ENCODE measurements around the gene RTF2.

RTF2 gene

DNA sequence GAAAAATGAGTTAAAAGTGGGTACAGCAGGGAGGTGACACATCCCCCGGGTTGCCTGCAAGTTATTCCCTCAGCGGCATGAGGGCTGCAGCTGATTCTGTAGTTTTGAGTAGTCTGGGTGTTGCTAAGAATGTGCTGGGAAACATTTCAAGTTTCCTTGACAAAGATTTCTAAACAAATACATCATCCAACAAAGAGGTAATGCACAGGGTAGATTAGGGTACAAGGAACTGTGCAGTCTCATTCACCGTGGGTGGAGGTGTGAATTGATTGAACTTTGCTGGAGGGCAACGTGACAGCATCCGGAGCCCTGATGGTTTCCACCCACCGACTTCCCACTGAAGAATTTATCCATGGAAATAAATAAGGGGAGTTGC is 34.6 kb upstream of the RTF2 start:
- no peaks in the 10 kb centered on the region for H3K9me3 ChIP-seq (replicated peaks; ENCODE audit: insufficient read depth, low read length)

DNA sequence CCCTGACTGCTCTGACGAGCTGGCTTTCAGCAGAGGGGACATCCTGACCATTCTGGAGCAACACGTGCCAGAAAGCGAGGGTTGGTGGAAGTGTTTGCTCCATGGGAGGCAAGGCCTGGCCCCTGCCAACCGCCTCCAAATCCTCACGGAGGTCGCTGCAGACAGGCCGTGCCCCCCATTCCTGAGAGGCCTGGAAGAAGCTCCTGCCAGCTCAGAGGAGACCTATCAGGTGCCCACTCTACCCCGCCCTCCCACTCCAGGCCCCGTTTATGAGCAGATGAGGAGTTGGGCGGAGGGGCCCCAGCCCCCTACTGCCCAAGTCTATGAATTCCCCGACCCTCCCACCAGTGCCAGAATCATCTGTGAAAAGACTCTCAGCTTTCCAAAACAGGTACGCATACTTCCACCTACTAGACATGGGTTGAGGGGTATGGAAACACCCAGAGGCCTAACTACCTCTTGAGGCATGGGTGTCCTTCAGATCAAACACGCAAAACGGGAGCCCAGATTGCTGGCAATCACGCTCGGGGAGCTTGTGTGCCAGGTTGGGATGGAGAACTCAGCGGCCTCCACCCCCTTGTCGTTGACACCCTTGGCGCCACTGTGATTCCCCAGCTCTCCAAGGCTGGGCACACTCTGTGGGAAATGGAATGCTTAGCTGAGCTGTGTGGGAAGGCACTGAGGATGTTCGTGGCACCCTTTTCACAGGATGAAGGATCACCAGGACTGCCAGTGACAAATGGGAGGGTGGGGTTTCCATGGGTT is 31.0 kb upstream of the RTF2 start:
- Histone ChIP-seq H3F3A (ENCODE audit: insufficient read depth, low read length) (no peaks in the 10 kb centered on the region), H3K4me1 (ENCODE audit: low read length) (peaks cover 4% of the 10 kb centered on the region; the same call in 1 of the 2 replicates), H3K4me2 (ENCODE audit: low read depth, low read length) (no peak overlapping the region), H3K4me3 (ENCODE audit: low read length) (no peak overlapping the region), H3K9me2 (replicated peaks; ENCODE audit: insufficient read depth, low read length) (no peaks in the 10 kb centered on the region), H3K27me3 (replicated peaks; ENCODE audit: insufficient read depth, low read length) (no peaks in the 10 kb centered on the region), H2AFZ (ENCODE audit: low read length) (no peak overlapping the region), H3K9ac (ENCODE audit: low read length) (no peak overlapping the region), H3K79me2 (ENCODE audit: low read length) (no peaks in the 10 kb centered on the region), H3K36me3 (replicated peaks; ENCODE audit: insufficient read depth, low read length) (no peaks in the 10 kb centered on the region), H4K20me1 (ENCODE audit: insufficient read depth, low read length) (no peaks in the 10 kb centered on the region), H3K27ac (ENCODE audit: low read length) (no peak overlapping the region), H3K9me3 (replicated peaks; ENCODE audit: insufficient read depth, low read length) (no peaks in the 10 kb centered on the region)
- TF ChIP-seq EZH2 (optimal IDR thresholded peaks at IDR 0.05; ENCODE audit: low read depth, low read length) (no peak), EZH2phosphoT487 (IDR thresholded peaks at IDR 0.05; ENCODE audit: low read length) (no peak)
- TF ChIP-seq, protein P1, sequence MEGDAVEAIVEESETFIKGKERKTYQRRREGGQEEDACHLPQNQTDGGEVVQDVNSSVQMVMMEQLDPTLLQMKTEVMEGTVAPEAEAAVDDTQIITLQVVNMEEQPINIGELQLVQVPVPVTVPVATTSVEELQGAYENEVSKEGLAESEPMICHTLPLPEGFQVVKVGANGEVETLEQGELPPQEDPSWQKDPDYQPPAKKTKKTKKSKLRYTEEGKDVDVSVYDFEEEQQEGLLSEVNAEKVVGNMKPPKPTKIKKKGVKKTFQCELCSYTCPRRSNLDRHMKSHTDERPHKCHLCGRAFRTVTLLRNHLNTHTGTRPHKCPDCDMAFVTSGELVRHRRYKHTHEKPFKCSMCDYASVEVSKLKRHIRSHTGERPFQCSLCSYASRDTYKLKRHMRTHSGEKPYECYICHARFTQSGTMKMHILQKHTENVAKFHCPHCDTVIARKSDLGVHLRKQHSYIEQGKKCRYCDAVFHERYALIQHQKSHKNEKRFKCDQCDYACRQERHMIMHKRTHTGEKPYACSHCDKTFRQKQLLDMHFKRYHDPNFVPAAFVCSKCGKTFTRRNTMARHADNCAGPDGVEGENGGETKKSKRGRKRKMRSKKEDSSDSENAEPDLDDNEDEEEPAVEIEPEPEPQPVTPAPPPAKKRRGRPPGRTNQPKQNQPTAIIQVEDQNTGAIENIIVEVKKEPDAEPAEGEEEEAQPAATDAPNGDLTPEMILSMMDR (IDR thresholded peaks at IDR 0.05; ENCODE audit: low read length), result no peak
- DNase-seq, result no peak

More for the DNA sequence above, 34.6 kb upstream of the RTF2 start:
- no peaks in the 10 kb centered on the region for H3K27me3 ChIP-seq (replicated peaks; ENCODE audit: insufficient read depth, low read length)
- no peaks in the 10 kb centered on the region for H3K9me2 ChIP-seq (replicated peaks; ENCODE audit: insufficient read depth, low read length)
- TF ChIP-seq, protein P1 (IDR thresholded peaks at IDR 0.05; ENCODE audit: low read length), result no peak
- TF ChIP-seq EZH2 (optimal IDR thresholded peaks at IDR 0.05; ENCODE audit: low read depth, low read length) (no peak), EZH2phosphoT487 (IDR thresholded peaks at IDR 0.05; ENCODE audit: low read length) (no peak)
- no peak overlapping the region for H2AFZ ChIP-seq (ENCODE audit: low read length)
- H3K79me2 ChIP-seq (ENCODE audit: low read length), result no peaks in the 10 kb centered on the region
- no peak overlapping the region for H3K4me2 ChIP-seq (ENCODE audit: low read depth, low read length)
- H4K20me1 ChIP-seq (ENCODE audit: insufficient read depth, low read length), result no peaks in the 10 kb centered on the region
- no peaks in the 10 kb centered on the region for H3K4me1 ChIP-seq (ENCODE audit: low read length)
- H3K27ac ChIP-seq (ENCODE audit: low read length), result no peak overlapping the region
- H3K36me3 ChIP-seq (replicated peaks; ENCODE audit: insufficient read depth, low read length), result no peaks in the 10 kb centered on the region
- no peaks in the 10 kb centered on the region for H3F3A ChIP-seq (ENCODE audit: insufficient read depth, low read length)
- no peak for DNase-seq
- no peak overlapping the region for H3K9ac ChIP-seq (ENCODE audit: low read length)
- H3K4me3 ChIP-seq (ENCODE audit: low read length), result no peak overlapping the region

DNA sequence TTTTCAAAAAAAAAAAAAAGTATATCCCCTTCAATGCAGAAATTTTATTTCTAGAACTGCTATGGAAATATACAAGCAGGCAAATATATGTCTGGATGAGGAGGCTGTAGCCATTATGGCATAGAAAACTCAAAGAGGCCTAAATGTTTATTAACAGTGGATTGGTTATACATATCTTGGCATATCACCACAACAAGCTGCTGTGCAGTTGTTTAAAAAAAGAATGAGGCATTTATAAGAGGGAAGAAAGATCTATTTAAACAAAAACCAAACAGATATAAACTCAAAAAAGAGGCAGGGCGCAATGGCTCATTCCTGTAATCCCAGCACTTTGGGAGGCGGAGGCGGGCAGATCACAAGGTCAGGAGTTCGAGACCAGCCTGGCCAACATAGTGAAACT is 30.1 kb upstream of the RTF2 start:
- H3K79me2 ChIP-seq (ENCODE audit: low read length), result no peaks in the 10 kb centered on the region
- peaks cover 4% of the 10 kb centered on the region; the same call in 1 of the 2 replicates for H3K4me1 ChIP-seq (ENCODE audit: low read length)
- no peaks in the 10 kb centered on the region for H3F3A ChIP-seq (ENCODE audit: insufficient read depth, low read length)
- H3K27me3 ChIP-seq (replicated peaks; ENCODE audit: insufficient read depth, low read length), result no peaks in the 10 kb centered on the region
- H3K9me2 ChIP-seq (replicated peaks; ENCODE audit: insufficient read depth, low read length), result no peaks in the 10 kb centered on the region
- H3K9me3 ChIP-seq (replicated peaks; ENCODE audit: insufficient read depth, low read length), result no peaks in the 10 kb centered on the region
- DNase-seq, result no peak
- H3K36me3 ChIP-seq (replicated peaks; ENCODE audit: insufficient read depth, low read length), result no peaks in the 10 kb centered on the region
- H4K20me1 ChIP-seq (ENCODE audit: insufficient read depth, low read length), result no peaks in the 10 kb centered on the region
- no peak overlapping the region for H3K4me2 ChIP-seq (ENCODE audit: low read depth, low read length)
- no peak overlapping the region for H3K4me3 ChIP-seq (ENCODE audit: low read length)
- TF ChIP-seq EZH2 (optimal IDR thresholded peaks at IDR 0.05; ENCODE audit: low read depth, low read length), result no peak
- TF ChIP-seq EZH2phosphoT487 (IDR thresholded peaks at IDR 0.05; ENCODE audit: low read length), result no peak
- TF ChIP-seq, protein P1 (IDR thresholded peaks at IDR 0.05; ENCODE audit: low read length), result no peak
- H3K27ac ChIP-seq (ENCODE audit: low read length), result no peak overlapping the region
- no peak overlapping the region for H2AFZ ChIP-seq (ENCODE audit: low read length)
- H3K9ac ChIP-seq (ENCODE audit: low read length), result no peak overlapping the region

Measured in MM.1S (cell line).